Spleen (tissue), 11 donors: ENCODE data around the gene UQCR11. TPM values are rescaled to one million over a fixed set of nuclear protein-coding genes. Genes with fewer than 3 reads are reported as not detected.

Source experiments
- DNase-seq: peaks from one replicate; pipeline ENCODE4 v3.0.0-alpha.2; 2020
- H3K27ac ChIP-seq, 8 donors: fragments of 200-600 bp; sonication (generic) in 7 of 8; 1 replicate in 4 of 8; 2 replicates in 4 of 8; pipeline versions ENCODE4 v1.5.0 to v1.8.0; 2016 to 2021; ENCODE audit warnings: inconsistent platforms in 4 of 8, mild to moderate bottlenecking in 4 of 8, moderate library complexity in 1 of 8
- H3K27me3 ChIP-seq, 7 donors: fragments of 200-600 bp; sonication (generic) in 6 of 7; replicated peaks in 1 of 7; 1 replicate in 4 of 7; 2 replicates in 3 of 7; pipeline versions ENCODE4 v1.5.0 to v1.8.0; 2016 to 2021; ENCODE audit warnings: inconsistent platforms in 3 of 7, mild to moderate bottlenecking in 1 of 7
- H3K36me3 ChIP-seq, 6 donors: fragments of 200-600 bp; sonication (generic) in 5 of 6; 1 replicate in 4 of 6; 2 replicates in 2 of 6; pipeline versions ENCODE4 v1.5.0 to v1.8.0; 2016 to 2021; ENCODE audit warnings: inconsistent platforms in 2 of 6
- H3K4me1 ChIP-seq, 6 donors: fragments of 200-600 bp; sonication (generic) in 5 of 6; 1 replicate in 3 of 6; 2 replicates in 3 of 6; pipeline versions ENCODE4 v1.5.0 to v1.8.0; 2016 to 2021; ENCODE audit warnings: inconsistent platforms in 3 of 6
- H3K4me3 ChIP-seq, 8 donors: fragments of 200-600 bp; sonication (generic) in 7 of 8; 1 replicate in 4 of 8; 2 replicates in 4 of 8; pipeline versions ENCODE4 v1.5.0 to v1.8.0; 2016 to 2021; ENCODE audit warnings: inconsistent platforms in 4 of 8, mild to moderate bottlenecking in 4 of 8, moderate library complexity in 2 of 8
- H3K9me3 ChIP-seq, 8 donors: fragments of 200-600 bp; sonication (generic) in 7 of 8; 1 replicate in 4 of 8; 2 replicates in 4 of 8; pipeline versions ENCODE4 v1.5.0 to v1.8.0; 2016 to 2021; ENCODE audit warnings: inconsistent platforms in 4 of 8
- CTCF ChIP-seq, 11 experiments: fragments of 200-600 bp in 7 of 11; fragments of 450-650 bp in 4 of 11; sonication (generic) in 4 of 11; IDR thresholded peaks in 8 of 11; conservative IDR thresholded peaks in 3 of 11; 1 replicate in 7 of 11; 2 replicates in 4 of 11; pipeline versions ENCODE4 v1.4.0 to v1.8.0; 2016 to 2021; ENCODE audit warnings: antibody characterized with exemption in 11 of 11, inconsistent platforms in 4 of 11, mild to moderate bottlenecking in 1 of 11
- POLR2A ChIP-seq, 3 donors: fragments of 450-650 bp; IDR thresholded peaks; one replicate each; pipeline ENCODE4 v1.5.1; 2017; ENCODE audit warnings: antibody characterized with exemption in 3 of 3, mild to moderate bottlenecking in 1 of 3
- POLR2AphosphoS5 ChIP-seq, 3 donors: sonication (generic); formaldehyde crosslinking; IDR thresholded peaks; one replicate each; pipeline ENCODE4 v1.5.1; 2017; ENCODE audit warnings: antibody characterized with exemption in 3 of 3
- WGBS, 5 donors: extraction: QIAGEN DNeasy Blood & Tissue Kit in 3 of 5; methylation state at CpG; one replicate each; pipeline versions ENCODE4 v1.1.5 to v1.1.7; 2013 to 2018; 5-methylcytosine and 5-hydroxymethylcytosine counted together
- intact Hi-C: fragments of 100-400 bp; cut with DNase I; formaldehyde crosslinking; loops from one replicate; pipeline ENCODE4 v1.15.0; 2023; ENCODE audit warnings: low total_unique reads
- polyA plus RNA-seq, 3 donors: library from polyadenylated mRNA; stranded (reverse); fragments of 200-250 nt; gene quantifications; one replicate each; pipeline ENCODE4 v1.2.1, GENCODE V29; 2013
- total RNA-seq, 7 donors: library from RNA; depleted of rRNA in 3 of 7; stranded (reverse); fragments of >200 nt in 3 of 7; fragmentation: NEBNext Ultra II Directional in 4 of 7; extraction: Animal tissue kit (Norgen Biotek cat#: 25700) in 4 of 7; gene quantifications; one replicate each; pipeline versions ENCODE4 v1.1.0 to v1.2.1, GENCODE V29; 2016 to 2021
- donor health status: healthy with polysubstance abuse.
- donor health status: DM: no; HTN: no; CAD: no; lungs with moderate emphysema.
- donor health status: DM: no; HTN: no; CAD: no.
- donor health status: Bipolar disorder and iron deficiency.
- donor health status: healthy.
- donor health status: DM: no; HTN: no; CAD: no.
- donor health status: DM: yes; HTN: yes; CAD: no.

The UQCR11 gene
- total and polyA plus RNA-seq, 10 donors, result 40.9 to 165 (median 137) TPM

GRCh38 chr19:1608359-1609102, 3.3 kb upstream of the UQCR11 start:
- TF ChIP-seq CTCF (IDR thresholded peaks at IDR 0.05 in 8 of 11, conservative IDR thresholded peaks at IDR 0.05 in 3 of 11) (no peak), POLR2AphosphoS5 (IDR thresholded peaks at IDR 0.05) (peak; percentile 56 to 70 (median 57)), POLR2A (IDR thresholded peaks at IDR 0.05) (no peak)
- Histone ChIP-seq H3K36me3 (peaks cover 0 to 43% (median 26%) of the 10 kb centered on the region in 6 donors), H3K4me1 (peaks cover 32 to 65% (median 45%) of the 10 kb centered on the region in 6 donors), H3K27ac (peak overlapping the region in 6 of 8 donors; percentile 43 to 78 (median 66)), H3K27me3 (no peaks in the 10 kb centered on the region), H3K9me3 (no peaks in the 10 kb centered on the region), H3K4me3 (peak overlapping the region in 4 of 8 donors; percentile 7 to 58 (median 14))
- intact Hi-C loops, result loop anchor here (5.0 kb wide), 1 partner anchor 44 kb away; the partner anchor contains the start of gene TCF3
- 28 to 48% (median 33%) methylated on average over 15 to 23 of the region's 23 CpGs for WGBS, 5 donors
- no peak for DNase-seq

GRCh38 chr19:1606138-1606651, 933 bp upstream of the UQCR11 start:
- Histone ChIP-seq H3K27ac (peak overlapping the region; percentile 80 to 95 (median 94)), H3K4me3 (peak overlapping the region in 7 of 8 donors; percentile 81 to 100 (median 95)), H3K27me3 (no peaks in the 10 kb centered on the region), H3K4me1 (peaks cover 36 to 89% (median 61%) of the 10 kb centered on the region in 6 donors), H3K9me3 (no peaks in the 10 kb centered on the region), H3K36me3 (peaks cover 0 to 43% (median 3%) of the 10 kb centered on the region in 6 donors)
- DNase-seq, result no peak
- TF ChIP-seq POLR2AphosphoS5 (IDR thresholded peaks at IDR 0.05), result no peak
- no peak for TF ChIP-seq POLR2A (IDR thresholded peaks at IDR 0.05)
- TF ChIP-seq CTCF (IDR thresholded peaks at IDR 0.05 in 8 of 11, conservative IDR thresholded peaks at IDR 0.05 in 3 of 11), result no peak
- intact Hi-C loops, result loop anchor here (5.0 kb wide), 1 partner anchor 46 kb away; the partner anchor contains the start of gene TCF3
- 18 to 23% (median 19%) methylated on average over 16 of the region's 16 CpGs for WGBS, 5 donors

GRCh38 chr19:1602091-1602707, 3.1 kb downstream of the UQCR11 start:
- Histone ChIP-seq H3K4me1 (peaks cover 22 to 74% (median 41%) of the 10 kb centered on the region in 6 donors), H3K9me3 (no peaks in the 10 kb centered on the region), H3K27ac (no peak overlapping the region), H3K27me3 (no peaks in the 10 kb centered on the region), H3K4me3 (no peak overlapping the region), H3K36me3 (peaks cover 0 to 63% (median 26%) of the 10 kb centered on the region in 6 donors)
- WGBS, 5 donors, result 89 to 94% (median 93%) methylated on average over 21 of the region's 21 CpGs
- no peak for DNase-seq
- intact Hi-C loops, result no loop called here
- TF ChIP-seq POLR2A (IDR thresholded peaks at IDR 0.05) (no peak), POLR2AphosphoS5 (IDR thresholded peaks at IDR 0.05) (no peak), CTCF (IDR thresholded peaks at IDR 0.05 in 8 of 11, conservative IDR thresholded peaks at IDR 0.05 in 3 of 11) (no peak)
